HEK293 (cell line): Measurements from ENCODE around the gene CENPS.

Experiments
- CTCF ChIA-PET: fragments of 350-600 bp; formaldehyde crosslinking; extraction: SDS; loops from one replicate; lab custom pipeline; 2021; ENCODE audit warnings: antibody characterized with exemption; lab: Yijun Ruan, JAX
- POLR2A ChIA-PET: fragments of 300-600 bp; formaldehyde crosslinking; extraction: SDS; loops from one replicate; lab custom pipeline; 2020; ENCODE audit warnings: antibody characterized with exemption, inconsistent platforms; lab: Yijun Ruan, JAX
- H3K27ac ChIP-seq: fragments of 200-500 bp; sonication (Bioruptor generic); 2 replicates; pipeline ENCODE4 v1.5.1; 2014; ENCODE audit warnings: low read depth, low read length, control low read depth, inconsistent platforms; ENCODE audit errors: extremely low read depth
- H3K36me3 ChIP-seq, 2 experiments: fragments of 200-500 bp in 1 of 2; sonication (Bioruptor generic) in 1 of 2; 1 replicate in 1 of 2; 2 replicates in 1 of 2; pipeline ENCODE4 v1.5.1; 2014 to 2017; ENCODE audit warnings: inconsistent platforms in 2 of 2, low read length in 2 of 2; ENCODE audit not compliant: control insufficient read depth in 2 of 2, insufficient read depth in 1 of 2
- H3K4me1 ChIP-seq: fragments of 200-500 bp; sonication (Bioruptor generic); 2 replicates; pipeline ENCODE4 v1.5.1; 2014; ENCODE audit warnings: mild to moderate bottlenecking, low read length, inconsistent platforms; ENCODE audit not compliant: control insufficient read depth, insufficient read depth
- H3K4me3 ChIP-seq: 2 replicates; pipeline ENCODE4 v1.5.1; 2011; ENCODE audit warnings: low read depth, mild to moderate bottlenecking, control low read depth, low read length, moderate library complexity
- H3K9me3 ChIP-seq: fragments of 200-500 bp; sonication (Bioruptor generic); 2 replicates; pipeline ENCODE4 v1.5.1; 2014; ENCODE audit warnings: low read depth, low read length, inconsistent platforms; ENCODE audit not compliant: control insufficient read depth, insufficient read depth
- CTCF ChIP-seq: fragments of 450-650 bp; formaldehyde crosslinking; IDR thresholded peaks from 2 replicates; pipeline ENCODE4 v1.5.1; 2016; ENCODE audit warnings: missing biosample characterization, missing genetic modification characterization
- GLI4 ChIP-seq: fragments of 450-650 bp; formaldehyde crosslinking; IDR thresholded peaks from 2 replicates; pipeline ENCODE4 v1.5.1; 2016; ENCODE audit warnings: missing biosample characterization, missing genetic modification characterization
- IKZF3 ChIP-seq: fragments of 450-650 bp; IDR thresholded peaks from 2 replicates; pipeline ENCODE4 v1.5.0; 2018; ENCODE audit warnings: missing biosample characterization, mild to moderate bottlenecking, missing genetic modification characterization, moderate library complexity
- KLF8 ChIP-seq: fragments of 450-650 bp; formaldehyde crosslinking; IDR thresholded peaks from 2 replicates; pipeline ENCODE4 v1.5.1; 2016; ENCODE audit warnings: missing biosample characterization, missing genetic modification characterization
- KLF9 ChIP-seq: fragments of 450-650 bp; formaldehyde crosslinking; IDR thresholded peaks from 2 replicates; pipeline ENCODE4 v1.5.1; 2016; ENCODE audit warnings: missing biosample characterization, missing genetic modification characterization, low read depth
- MYNN ChIP-seq: fragments of 450-650 bp; formaldehyde crosslinking; IDR thresholded peaks from 2 replicates; pipeline ENCODE4 v1.5.1; 2016; ENCODE audit warnings: missing biosample characterization, missing genetic modification characterization, borderline replicate concordance
- PRDM10 ChIP-seq: fragments of 450-650 bp; formaldehyde crosslinking; IDR thresholded peaks from 2 replicates; pipeline ENCODE4 v1.5.1; 2016; ENCODE audit warnings: missing biosample characterization, missing genetic modification characterization
- TCF7L2 ChIP-seq: IDR thresholded peaks from 2 replicates; pipeline ENCODE4 v1.6.1; 2011; ENCODE audit warnings: low read depth, mild to moderate bottlenecking, inconsistent platforms, low read length, moderate library complexity, borderline replicate concordance
- WT1 ChIP-seq: fragments of 450-650 bp; formaldehyde crosslinking; IDR thresholded peaks from 2 replicates; pipeline ENCODE4 v1.5.1; 2016; ENCODE audit warnings: missing biosample characterization, missing genetic modification characterization
- ZFHX2 ChIP-seq: fragments of 450-650 bp; formaldehyde crosslinking; conservative IDR thresholded peaks from 2 replicates; pipeline ENCODE4 v1.5.1; 2016; ENCODE audit warnings: missing biosample characterization, missing genetic modification characterization
- ZIC2 ChIP-seq: fragments of 450-650 bp; formaldehyde crosslinking; IDR thresholded peaks from 2 replicates; pipeline ENCODE4 v1.5.1; 2016; ENCODE audit warnings: missing biosample characterization, missing genetic modification characterization
- ZNF10 ChIP-seq: fragments of 450-650 bp; formaldehyde crosslinking; IDR thresholded peaks from 2 replicates; pipeline ENCODE4 v1.5.1; 2017; ENCODE audit warnings: missing biosample characterization, missing genetic modification characterization
- ZNF248 ChIP-seq: fragments of 450-650 bp; formaldehyde crosslinking; IDR thresholded peaks from 2 replicates; pipeline ENCODE4 v1.5.1; 2017; ENCODE audit warnings: missing biosample characterization, missing genetic modification characterization
- ZNF521 ChIP-seq: fragments of 450-650 bp; formaldehyde crosslinking; IDR thresholded peaks from 2 replicates; pipeline ENCODE4 v1.5.1; 2017; ENCODE audit warnings: missing biosample characterization, mild to moderate bottlenecking, missing genetic modification characterization
- ZNF529 ChIP-seq: fragments of 450-650 bp; formaldehyde crosslinking; IDR thresholded peaks from 2 replicates; pipeline ENCODE4 v1.5.1; 2017; ENCODE audit warnings: missing genetic modification characterization, missing biosample characterization; ENCODE audit not compliant: insufficient replicate concordance
- ZNF629 ChIP-seq: fragments of 450-650 bp; formaldehyde crosslinking; IDR thresholded peaks from 2 replicates; pipeline ENCODE4 v1.5.1; 2017; ENCODE audit warnings: missing biosample characterization, missing genetic modification characterization
- ZNF747 ChIP-seq: fragments of 450-650 bp; formaldehyde crosslinking; IDR thresholded peaks from 2 replicates; pipeline ENCODE4 v1.5.1; 2016; ENCODE audit warnings: missing biosample characterization, missing genetic modification characterization
- ZNF768 ChIP-seq: fragments of 450-650 bp; formaldehyde crosslinking; IDR thresholded peaks from 2 replicates; pipeline ENCODE4 v1.5.1; 2018; ENCODE audit warnings: missing biosample characterization, mild to moderate bottlenecking, missing genetic modification characterization
- TF ChIP-seq, protein P1 (sequence below): fragments of 450-650 bp; formaldehyde crosslinking; IDR thresholded peaks from 2 replicates; pipeline ENCODE4 v1.5.1; 2016; ENCODE audit warnings: missing biosample characterization, missing genetic modification characterization, borderline replicate concordance
- TF ChIP-seq, protein P2 (sequence below): fragments of 450-650 bp; formaldehyde crosslinking; IDR thresholded peaks from 2 replicates; pipeline ENCODE4 v1.5.1; 2016; ENCODE audit warnings: missing biosample characterization, missing genetic modification characterization
- TF ChIP-seq, protein P3 (sequence below): fragments of 450-650 bp; formaldehyde crosslinking; IDR thresholded peaks from 2 replicates; pipeline ENCODE4 v1.5.1; 2017; ENCODE audit warnings: missing biosample characterization, missing genetic modification characterization

The CENPS gene

GRCh38 chr1:10456048-10456447 is 25.8 kb downstream of the CENPS start (continued):
- TF ChIP-seq MYNN, result no peak

GRCh38 chr1:10456661-10457060 is 26.4 kb downstream of the CENPS start:
- Histone ChIP-seq H3K4me1 (peaks cover 4% of the 10 kb centered on the region; the same call in 1 of the 2 replicates), H3K9me3 (no peaks in the 10 kb centered on the region), H3K36me3 (peaks cover 14 to 37% of the 10 kb centered on the region in 2 experiments; a peak in 2 of 3 replicates), H3K4me3 (no peak overlapping the region), H3K27ac (no peak overlapping the region)
- CTCF ChIA-PET, result interaction anchor here (0.7 to 1.2 kb wide), 2 partner anchors 37 to 712 kb away, joined by 3 read pairs; no protein-coding TSS in a partner anchor
- POLR2A ChIA-PET, result interaction anchor here (0.6 to 0.7 kb wide), 4 partner anchors 37 to 970 kb away, joined by 3 to 8 read pairs (median 4); no protein-coding TSS in a partner anchor
- TF ChIP-seq, protein P1, sequence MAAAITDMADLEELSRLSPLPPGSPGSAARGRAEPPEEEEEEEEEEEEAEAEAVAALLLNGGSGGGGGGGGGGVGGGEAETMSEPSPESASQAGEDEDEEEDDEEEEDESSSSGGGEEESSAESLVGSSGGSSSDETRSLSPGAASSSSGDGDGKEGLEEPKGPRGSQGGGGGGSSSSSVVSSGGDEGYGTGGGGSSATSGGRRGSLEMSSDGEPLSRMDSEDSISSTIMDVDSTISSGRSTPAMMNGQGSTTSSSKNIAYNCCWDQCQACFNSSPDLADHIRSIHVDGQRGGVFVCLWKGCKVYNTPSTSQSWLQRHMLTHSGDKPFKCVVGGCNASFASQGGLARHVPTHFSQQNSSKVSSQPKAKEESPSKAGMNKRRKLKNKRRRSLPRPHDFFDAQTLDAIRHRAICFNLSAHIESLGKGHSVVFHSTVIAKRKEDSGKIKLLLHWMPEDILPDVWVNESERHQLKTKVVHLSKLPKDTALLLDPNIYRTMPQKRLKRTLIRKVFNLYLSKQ (tag by site-specific recombination), result no peak
- TF ChIP-seq WT1 (tag by site-specific recombination), result no peak
- TF ChIP-seq KLF9, result no peak
- no peak for TF ChIP-seq ZNF629 (tag by site-specific recombination)
- TF ChIP-seq, protein P2, sequence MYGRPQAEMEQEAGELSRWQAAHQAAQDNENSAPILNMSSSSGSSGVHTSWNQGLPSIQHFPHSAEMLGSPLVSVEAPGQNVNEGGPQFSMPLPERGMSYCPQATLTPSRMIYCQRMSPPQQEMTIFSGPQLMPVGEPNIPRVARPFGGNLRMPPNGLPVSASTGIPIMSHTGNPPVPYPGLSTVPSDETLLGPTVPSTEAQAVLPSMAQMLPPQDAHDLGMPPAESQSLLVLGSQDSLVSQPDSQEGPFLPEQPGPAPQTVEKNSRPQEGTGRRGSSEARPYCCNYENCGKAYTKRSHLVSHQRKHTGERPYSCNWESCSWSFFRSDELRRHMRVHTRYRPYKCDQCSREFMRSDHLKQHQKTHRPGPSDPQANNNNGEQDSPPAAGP (tag by site-specific recombination), result no peak
- no peak for TF ChIP-seq GLI4 (tag by site-specific recombination)
- TF ChIP-seq TCF7L2, result no peak
- no peak for TF ChIP-seq ZNF747 (tag by site-specific recombination)
- no peak for TF ChIP-seq ZNF521 (tag by site-specific recombination)
- no peak for TF ChIP-seq ZNF768
- TF ChIP-seq IKZF3 (tag by site-specific recombination), result no peak
- TF ChIP-seq PRDM10 (tag by site-specific recombination), result no peak
- TF ChIP-seq, protein P3, sequence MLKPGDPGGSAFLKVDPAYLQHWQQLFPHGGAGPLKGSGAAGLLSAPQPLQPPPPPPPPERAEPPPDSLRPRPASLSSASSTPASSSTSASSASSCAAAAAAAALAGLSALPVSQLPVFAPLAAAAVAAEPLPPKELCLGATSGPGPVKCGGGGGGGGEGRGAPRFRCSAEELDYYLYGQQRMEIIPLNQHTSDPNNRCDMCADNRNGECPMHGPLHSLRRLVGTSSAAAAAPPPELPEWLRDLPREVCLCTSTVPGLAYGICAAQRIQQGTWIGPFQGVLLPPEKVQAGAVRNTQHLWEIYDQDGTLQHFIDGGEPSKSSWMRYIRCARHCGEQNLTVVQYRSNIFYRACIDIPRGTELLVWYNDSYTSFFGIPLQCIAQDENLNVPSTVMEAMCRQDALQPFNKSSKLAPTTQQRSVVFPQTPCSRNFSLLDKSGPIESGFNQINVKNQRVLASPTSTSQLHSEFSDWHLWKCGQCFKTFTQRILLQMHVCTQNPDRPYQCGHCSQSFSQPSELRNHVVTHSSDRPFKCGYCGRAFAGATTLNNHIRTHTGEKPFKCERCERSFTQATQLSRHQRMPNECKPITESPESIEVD, result no peak
- TF ChIP-seq ZNF10 (tag by site-specific recombination), result no peak
- TF ChIP-seq ZIC2 (tag by site-specific recombination), result no peak
- TF ChIP-seq CTCF (tag by site-specific recombination), result no peak
- TF ChIP-seq ZFHX2 (tag by site-specific recombination), result no peak
- no peak for TF ChIP-seq ZNF248 (tag by site-specific recombination)
- TF ChIP-seq KLF8 (tag by site-specific recombination), result no peak
- no peak for TF ChIP-seq ZNF529 (tag by site-specific recombination)
